ENCODE measurements around the gene LRRC27. TPM values are rescaled to one million over a fixed set of nuclear protein-coding genes. Genes with fewer than 3 reads are reported as not detected.
A peak's percentile ranks its signal among the peaks of the same experiment; 100 is the strongest.

The LRRC27 gene
- total and polyA plus RNA-seq, 2 of the 4 experiments (the other 2 are of a cell fraction), result 3.8 to 5.3 TPM

DNA sequence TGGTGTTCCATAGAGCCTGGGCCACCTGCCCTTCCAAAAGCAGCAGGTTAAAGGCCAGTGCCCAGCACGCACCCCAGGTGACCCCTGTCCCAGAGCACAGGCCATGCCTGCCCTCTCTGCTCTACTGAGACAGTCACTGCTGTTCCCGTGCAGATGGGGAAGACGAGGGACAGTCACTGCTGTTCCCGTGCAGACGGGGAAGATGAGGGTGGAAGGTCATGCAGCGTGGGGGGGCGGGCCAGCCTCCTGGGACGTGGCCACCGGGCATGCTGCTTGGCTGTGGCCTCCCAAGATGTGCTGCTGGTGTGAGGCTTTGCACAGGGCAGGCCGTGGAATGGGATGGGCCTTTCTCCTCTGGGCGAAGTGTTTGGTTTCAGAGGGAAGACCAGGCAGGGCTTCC, 18.4 kb downstream of the LRRC27 start:
- Histone ChIP-seq H3K4me3 (ENCODE audit: insufficient read depth, low read depth, low read length) (no peak overlapping the region), H3K4me2 (ENCODE audit: low read depth, low read length) (no peak overlapping the region), H3K79me1 (ENCODE audit: low read depth in 1 of 2, low read length in 2 of 2) (no peaks in the 10 kb centered on the region), H3K18ac (ENCODE audit: low read depth, low read length) (no peak overlapping the region), H4K91ac (ENCODE audit: insufficient read depth, low read depth, low read length) (no peak overlapping the region), H3K23ac (ENCODE audit: low read depth, low read length) (no peak overlapping the region), H4K5ac (ENCODE audit: low read depth, low read length) (no peak overlapping the region), H2BK120ac (ENCODE audit: low read depth, low read length) (no peak overlapping the region), H3K4ac (ENCODE audit: low read depth, low read length) (no peak overlapping the region), H3K27ac (ENCODE audit: insufficient read depth, low read length) (no peak overlapping the region), H2AFZ (replicated peaks; ENCODE audit: low read length, poor library complexity) (peak overlapping the region; percentile 32), H3K56ac (ENCODE audit: extremely low read depth, insufficient read depth, low read length) (no peak overlapping the region), H4K20me1 (ENCODE audit: insufficient read depth, low read length) (no peaks in the 10 kb centered on the region; the same call in 1 of the 2 replicates), H2BK20ac (ENCODE audit: low read depth, low read length) (no peak overlapping the region), H3K9me3 (ENCODE audit: control insufficient read depth, insufficient read depth, low read length) (no peaks in the 10 kb centered on the region), H2AK5ac (ENCODE audit: low read depth, low read length) (no peak overlapping the region), H3K27me3 (ENCODE audit: control insufficient read depth, insufficient read depth, low read length) (no peaks in the 10 kb centered on the region), H4K8ac (ENCODE audit: low read depth in 2 of 2, low read length in 2 of 2) (no peak overlapping the region), H3K4me1 (ENCODE audit: control insufficient read depth, insufficient read depth, low read length) (no peaks in the 10 kb centered on the region), H2BK15ac (ENCODE audit: low read depth, low read length) (no peak overlapping the region), H3K14ac (replicated peaks; ENCODE audit: low read depth, low read length) (no peak overlapping the region), H3K9me1 (ENCODE audit: insufficient read depth, low read length) (no peaks in the 10 kb centered on the region), H2AK9ac (replicated peaks; ENCODE audit: low read depth, low read length, poor library complexity) (no peak overlapping the region), H2BK5ac (ENCODE audit: low read depth, low read length, poor library complexity, severe bottlenecking) (no peak overlapping the region), H3K9ac (ENCODE audit: low read depth, low read length) (no peak overlapping the region), H3K36me3 (ENCODE audit: control insufficient read depth, insufficient read depth, low read length) (peaks cover 7% of the 10 kb centered on the region; the same call in 1 of the 2 replicates)
- ChIA-PET CTCF (no interaction called here), POLR2A (ENCODE audit: unreplicated experiment) (no interaction called here)
- in situ Hi-C loops (cut with MboI; ENCODE audit: low sequenced_read_pairs) (no loop called here), dilution Hi-C loops (cut with HindIII; ENCODE audit: low sequenced_read_pairs, unreplicated experiment) (no loop called here), intact Hi-C loops (cut with micrococcal nuclease) (no loop called here)
- DNase-seq (no peak), ATAC-seq (ENCODE audit: low read depth) (no peak)
- WGBS, 2 experiments (ENCODE audit: extremely low coverage in 2 of 2, insufficient read length in 1 of 2), result no CpG with 5 or more reads among the region's 11 CpGs
- TF ChIP-seq FOS (IDR thresholded peaks at IDR 0.05; ENCODE audit: low read depth, low read length), result no peak
- TF ChIP-seq NFE2L2 (IDR thresholded peaks at IDR 0.05; ENCODE audit: low read depth, low read length), result no peak
- no peak for TF ChIP-seq ELK1 (IDR thresholded peaks at IDR 0.05; ENCODE audit: borderline replicate concordance, low read depth, low read length)
- TF ChIP-seq, protein P1, sequence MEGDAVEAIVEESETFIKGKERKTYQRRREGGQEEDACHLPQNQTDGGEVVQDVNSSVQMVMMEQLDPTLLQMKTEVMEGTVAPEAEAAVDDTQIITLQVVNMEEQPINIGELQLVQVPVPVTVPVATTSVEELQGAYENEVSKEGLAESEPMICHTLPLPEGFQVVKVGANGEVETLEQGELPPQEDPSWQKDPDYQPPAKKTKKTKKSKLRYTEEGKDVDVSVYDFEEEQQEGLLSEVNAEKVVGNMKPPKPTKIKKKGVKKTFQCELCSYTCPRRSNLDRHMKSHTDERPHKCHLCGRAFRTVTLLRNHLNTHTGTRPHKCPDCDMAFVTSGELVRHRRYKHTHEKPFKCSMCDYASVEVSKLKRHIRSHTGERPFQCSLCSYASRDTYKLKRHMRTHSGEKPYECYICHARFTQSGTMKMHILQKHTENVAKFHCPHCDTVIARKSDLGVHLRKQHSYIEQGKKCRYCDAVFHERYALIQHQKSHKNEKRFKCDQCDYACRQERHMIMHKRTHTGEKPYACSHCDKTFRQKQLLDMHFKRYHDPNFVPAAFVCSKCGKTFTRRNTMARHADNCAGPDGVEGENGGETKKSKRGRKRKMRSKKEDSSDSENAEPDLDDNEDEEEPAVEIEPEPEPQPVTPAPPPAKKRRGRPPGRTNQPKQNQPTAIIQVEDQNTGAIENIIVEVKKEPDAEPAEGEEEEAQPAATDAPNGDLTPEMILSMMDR (conservative IDR thresholded peaks at IDR 0.05; ENCODE audit: low read depth, low read length), result no peak
- TF ChIP-seq MXI1 (IDR thresholded peaks at IDR 0.05; ENCODE audit: borderline replicate concordance, low read depth, low read length), result no peak
- no peak for TF ChIP-seq USF2 (IDR thresholded peaks at IDR 0.05; ENCODE audit: low read depth, low read length)
- no TSS peak for BruUV-seq (replicated peaks)
